Measurements from ENCODE around the gene MLXIPL.
"Not testable (repeated sequence)": the region's sequence is repeated elsewhere in the genome, so short reads cannot be mapped to it uniquely, and the experiment has no call there.

Gene MLXIPL

DNA sequence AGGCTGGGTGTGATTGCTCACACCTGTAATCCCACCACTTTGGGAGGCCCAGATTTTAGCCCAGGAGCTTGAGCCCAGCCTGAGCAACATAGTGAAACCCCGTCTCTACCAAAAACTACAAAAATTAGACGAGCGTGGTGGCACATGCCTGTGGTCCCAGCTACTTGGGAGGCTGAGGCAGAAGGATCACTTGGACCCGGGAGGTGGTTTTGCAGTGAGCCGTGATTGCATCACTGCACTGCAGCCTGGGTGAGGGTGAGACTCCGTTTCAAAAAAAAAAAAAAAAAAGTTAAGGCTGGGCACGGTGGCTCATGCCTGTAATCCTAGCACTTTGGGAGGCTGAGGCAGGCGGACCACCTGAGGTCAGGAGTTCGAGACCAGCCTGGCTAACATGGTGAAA lies 43.3 kb downstream of the MLXIPL start:
- DNase-seq (ENCODE audit: low read depth, low spot score), result not testable (repeated sequence)

- peak; percentile 99 for DNase-seq (ENCODE audit: low read depth, low spot score)
These were observed 45.8 kb downstream of the MLXIPL start, which contains the start of gene TBL2 for GRCh38 chr7:73578342-73579128. Gene TBL2, minus strand, starts transcription at chr7:73578579. Its CDS starts 30 bp downstream, at chr7:73578549.

DNA sequence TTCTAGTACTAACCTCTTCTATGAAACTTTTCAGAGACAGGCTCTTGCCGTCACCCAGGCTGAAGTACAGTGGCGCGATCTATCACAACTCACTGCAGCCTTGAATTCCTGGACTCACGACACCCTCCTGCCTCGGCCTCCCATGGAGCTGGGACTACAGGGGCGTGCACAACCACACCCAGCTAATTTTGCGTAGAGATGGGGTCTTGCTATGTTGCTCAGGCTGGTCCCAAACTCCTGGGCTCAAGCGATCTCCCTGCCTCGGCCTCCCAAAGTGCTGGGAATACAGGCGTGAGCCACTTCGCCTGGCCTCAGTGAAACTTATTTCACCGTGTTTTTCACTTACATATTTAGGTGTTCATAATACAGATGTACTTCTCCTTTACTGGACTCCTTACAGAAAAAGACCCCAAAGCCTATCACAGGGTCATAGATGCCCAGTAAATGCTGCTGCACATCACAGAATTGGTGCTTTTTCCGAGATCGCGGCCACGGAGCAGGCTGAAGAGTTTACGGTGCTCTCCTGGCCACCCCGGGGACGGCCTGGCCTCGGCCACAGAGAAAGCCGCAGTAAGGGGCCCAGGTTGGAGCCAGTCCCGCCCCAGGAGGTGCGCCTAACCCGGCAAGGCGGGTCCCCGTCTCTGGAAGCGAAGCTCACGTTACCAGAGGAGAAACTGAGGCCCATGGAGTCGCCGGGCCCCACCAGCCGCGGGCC lies 46.5 kb downstream of the MLXIPL start:
- DNase-seq (ENCODE audit: low read depth, low spot score), result no peak

- DNase-seq (ENCODE audit: low read depth, low spot score), result no peak
These were observed 50.5 kb downstream of the MLXIPL start for GRCh38 chr7:73573791-73574190.

DNA sequence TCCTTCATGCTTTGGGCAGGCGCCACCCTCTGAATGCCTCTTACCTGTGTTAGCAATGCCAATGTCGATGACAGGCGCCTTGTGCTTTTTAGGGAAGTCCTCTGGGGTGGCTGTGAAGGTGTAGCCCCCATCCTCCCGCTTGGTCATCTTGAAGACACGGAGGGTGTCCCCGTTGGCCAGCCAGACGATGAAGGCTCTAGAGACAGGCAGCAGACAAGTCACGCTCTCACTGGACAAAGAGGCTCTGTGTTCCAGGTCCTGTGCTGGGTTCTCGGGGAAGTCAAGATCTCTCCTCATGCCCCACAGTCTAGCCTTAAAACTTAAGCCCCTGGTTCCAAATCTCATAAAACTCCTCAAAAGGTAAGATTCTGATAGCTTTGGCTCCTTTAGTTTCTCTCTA lies 51.0 kb downstream of the MLXIPL start:
- no peak for DNase-seq (ENCODE audit: low read depth, low spot score)

- DNase-seq (ENCODE audit: low read depth, low spot score), result no peak
These were observed 51.5 kb downstream of the MLXIPL start for GRCh38 chr7:73572767-73573186.

- no peak for DNase-seq (ENCODE audit: low read depth, low spot score)
These were observed 53.3 kb downstream of the MLXIPL start for GRCh38 chr7:73570977-73571376.

DNA sequence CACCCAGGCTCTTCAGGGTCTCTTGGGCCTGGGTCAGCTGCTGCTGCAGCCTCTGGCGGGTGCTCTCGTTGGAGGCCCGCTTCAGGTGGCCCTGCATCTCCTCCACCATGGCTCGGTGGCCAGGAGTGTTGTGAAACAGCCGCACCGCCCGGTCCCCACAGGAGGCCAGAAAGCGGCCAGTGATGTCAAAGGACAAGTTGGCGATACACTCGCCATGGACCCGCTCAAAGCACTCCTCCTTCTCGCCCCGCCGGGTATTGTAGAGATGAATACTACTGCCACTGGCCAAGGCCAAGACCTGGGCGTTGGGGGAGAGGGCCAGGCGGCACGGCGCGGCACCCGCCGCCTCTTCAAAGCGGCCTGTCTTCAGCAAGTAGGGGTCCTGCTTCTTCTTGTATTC lies 53.8 kb downstream of the MLXIPL start:
- no peak for DNase-seq (ENCODE audit: low read depth, low spot score)

- no peak for DNase-seq (ENCODE audit: low read depth, low spot score)
These were observed 55.2 kb downstream of the MLXIPL start for GRCh38 chr7:73569042-73569608.

GRCh38 chr7:73567846-73568685 lies 56.3 kb downstream of the MLXIPL start:
- no peak for DNase-seq (ENCODE audit: low read depth, low spot score)

GRCh38 chr7:73567140-73567539 lies 57.2 kb downstream of the MLXIPL start:
- no peak for DNase-seq (ENCODE audit: low read depth, low spot score)

GRCh38 chr7:73566431-73566830 lies 57.9 kb downstream of the MLXIPL start:
- not testable (repeated sequence) for DNase-seq (ENCODE audit: low read depth, low spot score)

DNA sequence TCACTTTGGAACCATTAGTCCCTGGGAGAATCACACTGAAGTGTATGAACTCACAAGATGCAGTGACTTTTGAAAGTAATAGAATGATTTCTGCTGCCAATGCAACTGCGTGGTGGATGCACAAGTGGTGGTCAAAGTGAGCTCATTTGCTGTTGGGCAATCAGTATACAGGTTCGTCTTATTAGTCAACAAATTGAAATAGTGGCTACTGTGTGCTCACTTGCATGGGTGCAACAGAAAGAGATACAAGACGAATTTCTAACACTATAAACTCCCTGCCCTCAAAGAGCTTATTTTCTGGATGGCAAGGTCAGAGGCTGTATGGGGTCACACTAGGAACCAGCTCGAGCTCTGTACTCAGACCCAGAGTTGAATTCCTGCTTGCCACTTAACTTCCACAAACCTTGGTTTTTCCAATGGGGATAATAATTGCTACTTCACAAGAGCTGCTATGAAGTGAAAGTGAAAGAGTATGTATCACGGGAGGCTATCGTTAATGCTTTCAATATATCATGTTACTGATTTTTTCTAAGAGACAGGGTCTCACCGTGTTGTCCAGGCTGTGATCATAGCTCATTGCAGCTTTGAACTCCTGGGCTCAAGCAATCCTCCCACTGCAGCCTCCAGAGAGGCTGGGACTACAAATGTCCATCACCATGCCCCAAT lies 58.5 kb downstream of the MLXIPL start:
- DNase-seq (ENCODE audit: low read depth, low spot score), result no peak

- no peak for DNase-seq (ENCODE audit: low read depth, low spot score)
These were observed 64.0 kb downstream of the MLXIPL start for GRCh38 chr7:73560109-73560835.

- DNase-seq (ENCODE audit: low read depth, low spot score), result peak; percentile 84
These were observed 66.7 kb downstream of the MLXIPL start, which contains the start of gene BCL7B for GRCh38 chr7:73557397-73558257. Gene BCL7B, minus strand, starts transcription at chr7:73557690. Its CDS starts 112 bp downstream, at chr7:73557578.

GRCh38 chr7:73557108-73557396 lies 67.3 kb downstream of the MLXIPL start:
- peak; percentile 96 for DNase-seq (ENCODE audit: low read depth, low spot score)

DNA sequence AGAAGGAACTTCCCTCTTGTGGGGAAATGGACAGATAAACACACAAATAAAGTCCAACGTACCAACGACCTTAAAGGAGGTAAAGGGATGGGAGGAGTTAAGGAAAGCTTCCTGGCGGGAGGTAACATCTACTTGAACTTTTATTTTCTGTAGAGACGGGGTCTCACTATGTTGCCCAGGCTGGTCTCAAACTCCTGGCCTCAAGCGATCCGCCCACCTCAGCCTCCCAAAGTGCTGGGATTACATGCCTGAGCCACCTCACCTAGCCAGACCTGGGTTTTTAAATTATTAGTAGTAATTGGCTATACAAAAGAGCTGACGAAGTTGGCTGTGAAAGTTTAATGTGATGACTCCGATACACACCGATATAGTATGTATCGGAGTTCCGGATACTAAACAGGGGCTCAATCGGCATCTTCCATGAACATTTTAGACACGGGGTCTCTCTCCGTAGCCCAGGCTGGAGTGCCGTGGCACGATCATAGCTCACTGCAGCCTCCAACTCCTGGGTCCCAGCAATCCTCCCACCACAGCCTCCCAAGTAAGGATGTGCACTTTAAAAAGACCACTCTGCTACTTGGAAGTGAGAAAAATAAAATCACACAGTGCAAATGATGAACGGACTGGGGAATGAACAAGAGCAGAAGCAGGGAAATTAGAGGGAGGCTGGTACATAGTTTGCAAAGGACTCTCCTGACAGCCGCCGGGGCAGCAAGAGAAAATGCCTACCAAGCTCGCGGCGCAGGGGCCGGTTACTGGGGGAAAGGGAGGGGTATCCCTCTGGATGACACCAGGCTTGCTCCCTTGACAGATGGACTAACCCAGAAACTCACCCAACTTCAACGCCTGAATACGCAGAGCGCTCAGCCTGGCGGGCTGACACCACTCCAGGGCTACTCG lies 67.9 kb downstream of the MLXIPL start:
- DNase-seq (ENCODE audit: low read depth, low spot score), result no peak

- no peak for DNase-seq (ENCODE audit: low read depth, low spot score)
These were observed 68.8 kb downstream of the MLXIPL start for GRCh38 chr7:73555411-73555982.

Measured in ELF-1 (cell line).